Lower leg skin (tissue), 4 donors: ENCODE data around the gene SHH. TPM values are rescaled to one million over a fixed set of nuclear protein-coding genes. Genes with fewer than 3 reads are reported as not detected.

Experiments used
- DNase-seq, 2 donors: peaks; one replicate each; pipeline ENCODE4 v3.0.0-alpha.2; 2019; ENCODE audit warnings: low spot score in 2 of 2
- H3K4me3 ChIP-seq: fragments of 200-600 bp; sonication (generic); 2 replicates; pipeline ENCODE4 v1.5.1; 2017; ENCODE audit warnings: mild to moderate bottlenecking, low read depth; ENCODE audit not compliant: poor library complexity, severe bottlenecking
- POLR2A ChIP-seq, 2 donors: fragments of 450-650 bp; IDR thresholded peaks; one replicate each; pipeline ENCODE4 v1.6.1; 2016 to 2017; ENCODE audit warnings: antibody characterized with exemption in 2 of 2, mild to moderate bottlenecking in 1 of 2, moderate library complexity in 1 of 2
- WGBS, 2 donors: methylation state at CpG; one replicate each; pipeline ENCODE4 v1.1.5; 2018; 5-methylcytosine and 5-hydroxymethylcytosine counted together
- intact Hi-C: fragments of 100-400 bp; cut with DNase I; formaldehyde crosslinking; loops from one replicate; pipeline ENCODE4 v1.15.0; 2023; ENCODE audit warnings: low total_unique reads
- total RNA-seq, 4 donors: library from RNA; depleted of rRNA; stranded (reverse); fragments of >200 nt; gene quantifications; one replicate each; pipeline ENCODE4 v1.1.0, GENCODE V29; 2016
- TF ChIP-seq, protein P1 (sequence below), 3 donors: fragments of 450-650 bp; IDR thresholded peaks; one replicate each; pipeline ENCODE4 v1.5.1; 2016; ENCODE audit warnings: antibody characterized with exemption in 3 of 3, mild to moderate bottlenecking in 3 of 3, moderate library complexity in 2 of 3

Gene SHH
- total RNA-seq, 4 donors from 2014 or later: not detected

DNA sequence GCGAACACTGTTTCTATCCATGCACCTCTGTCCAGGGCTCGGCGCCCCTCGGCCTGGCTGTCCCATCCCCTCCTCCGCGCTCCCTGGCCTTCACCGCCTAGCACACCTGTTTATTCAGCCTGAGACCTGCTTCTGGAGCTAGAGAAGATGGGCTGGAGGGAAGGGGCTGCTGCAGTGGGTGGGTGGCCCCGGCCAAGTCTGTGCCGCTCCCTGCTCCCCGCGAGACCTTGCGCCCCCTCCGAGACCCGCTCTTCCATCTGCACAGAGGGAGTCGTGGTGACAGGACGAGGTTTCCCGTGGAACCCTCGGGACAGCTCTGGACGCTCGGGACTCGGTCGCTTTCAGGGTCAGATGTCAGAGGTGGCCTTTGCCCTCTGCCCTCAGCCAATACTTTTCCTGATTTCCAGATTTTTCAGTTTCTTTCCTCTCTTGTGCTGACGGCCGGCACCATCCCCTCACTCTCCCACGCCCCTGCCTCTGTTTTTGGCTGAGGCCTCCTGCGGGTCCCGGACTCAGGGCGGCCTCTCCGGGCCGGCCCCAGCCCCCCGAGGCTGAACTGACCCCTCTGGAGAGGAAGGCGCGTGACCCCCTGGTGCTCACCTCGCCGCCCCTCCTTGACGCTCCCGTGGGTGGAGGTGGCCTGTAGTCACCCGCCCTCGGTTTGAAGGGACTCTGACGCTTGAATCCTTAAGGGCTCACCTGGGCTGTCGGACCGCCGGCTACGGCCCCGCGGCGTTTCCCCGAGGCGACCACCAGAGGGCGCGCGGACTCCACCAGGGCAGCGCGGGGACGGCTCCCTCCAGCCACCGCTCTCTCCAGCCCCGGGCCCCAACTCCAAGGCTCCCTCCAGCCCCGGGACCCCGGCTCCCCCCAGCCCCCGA lies 15.6 kb downstream of the SHH start:
- TF ChIP-seq POLR2A (IDR thresholded peaks at IDR 0.05): no peak
- TF ChIP-seq, protein P1, sequence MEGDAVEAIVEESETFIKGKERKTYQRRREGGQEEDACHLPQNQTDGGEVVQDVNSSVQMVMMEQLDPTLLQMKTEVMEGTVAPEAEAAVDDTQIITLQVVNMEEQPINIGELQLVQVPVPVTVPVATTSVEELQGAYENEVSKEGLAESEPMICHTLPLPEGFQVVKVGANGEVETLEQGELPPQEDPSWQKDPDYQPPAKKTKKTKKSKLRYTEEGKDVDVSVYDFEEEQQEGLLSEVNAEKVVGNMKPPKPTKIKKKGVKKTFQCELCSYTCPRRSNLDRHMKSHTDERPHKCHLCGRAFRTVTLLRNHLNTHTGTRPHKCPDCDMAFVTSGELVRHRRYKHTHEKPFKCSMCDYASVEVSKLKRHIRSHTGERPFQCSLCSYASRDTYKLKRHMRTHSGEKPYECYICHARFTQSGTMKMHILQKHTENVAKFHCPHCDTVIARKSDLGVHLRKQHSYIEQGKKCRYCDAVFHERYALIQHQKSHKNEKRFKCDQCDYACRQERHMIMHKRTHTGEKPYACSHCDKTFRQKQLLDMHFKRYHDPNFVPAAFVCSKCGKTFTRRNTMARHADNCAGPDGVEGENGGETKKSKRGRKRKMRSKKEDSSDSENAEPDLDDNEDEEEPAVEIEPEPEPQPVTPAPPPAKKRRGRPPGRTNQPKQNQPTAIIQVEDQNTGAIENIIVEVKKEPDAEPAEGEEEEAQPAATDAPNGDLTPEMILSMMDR (IDR thresholded peaks at IDR 0.05): no peak
- H3K4me3 ChIP-seq: no peak overlapping the region
- 31 to 33% methylated on average over 41 to 51 of the region's 60 CpGs for WGBS, 2 donors
- no peak for DNase-seq
- intact Hi-C loops: loop anchor here (10.0 kb wide), 1 partner anchor 1028 kb away; no protein-coding TSS in a partner anchor

DNA sequence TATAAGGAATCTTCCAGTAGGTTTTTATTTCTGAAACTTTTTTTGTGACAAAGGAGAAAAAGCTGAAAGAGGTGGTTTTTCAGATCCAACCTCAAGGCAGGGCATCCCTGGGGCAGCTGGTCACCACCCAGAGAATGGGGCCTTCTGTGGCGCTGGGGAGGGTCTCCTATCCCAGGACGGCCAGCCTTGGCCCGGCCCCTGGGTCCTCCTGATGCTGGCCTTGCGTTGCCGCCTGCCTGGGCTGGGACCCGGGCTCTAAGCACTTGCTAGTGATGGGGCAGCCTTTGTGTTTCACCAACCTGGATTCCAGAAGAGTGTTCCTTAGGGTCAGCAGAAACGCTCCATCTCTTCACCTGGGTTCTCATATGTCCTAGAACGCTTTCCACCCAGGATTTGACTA lies 16.3 kb downstream of the SHH start:
- TF ChIP-seq, protein P1 (IDR thresholded peaks at IDR 0.05): no peak
- no peak for TF ChIP-seq POLR2A (IDR thresholded peaks at IDR 0.05)
- no peak for DNase-seq
- intact Hi-C loops: loop anchor here (10.0 kb wide), 1 partner anchor 1029 kb away; no protein-coding TSS in a partner anchor
- no peak overlapping the region for H3K4me3 ChIP-seq
- WGBS, 2 donors: 77 to 83% methylated on average over 8 of the region's 8 CpGs

DNA sequence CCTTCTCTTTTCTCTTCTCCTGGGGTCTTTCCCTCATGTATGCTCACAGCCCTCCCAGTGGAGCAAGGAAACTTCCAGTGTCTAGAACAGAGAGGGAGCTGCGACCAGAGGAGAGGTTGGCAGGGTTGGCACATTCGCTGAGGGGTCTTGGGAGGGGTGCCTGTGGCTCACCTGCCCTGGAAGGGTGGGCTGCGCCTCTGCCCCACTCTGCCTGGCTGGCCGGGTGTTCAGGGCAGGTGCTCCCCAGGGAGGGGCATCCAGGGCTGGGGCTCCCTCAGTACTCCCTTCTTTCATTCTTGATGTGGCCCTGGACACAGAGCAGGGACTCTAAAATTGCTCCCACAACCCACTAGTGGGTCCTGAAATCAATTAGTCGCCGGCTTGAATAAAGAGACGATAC lies 16.9 kb downstream of the SHH start:
- TF ChIP-seq, protein P1 (IDR thresholded peaks at IDR 0.05): no peak
- TF ChIP-seq POLR2A (IDR thresholded peaks at IDR 0.05): no peak
- WGBS, 2 donors: 80 to 89% methylated on average over 7 of the region's 7 CpGs
- intact Hi-C loops: loop anchor here (10.0 kb wide), 1 partner anchor 1029 kb away; no protein-coding TSS in a partner anchor
- H3K4me3 ChIP-seq: no peak overlapping the region
- no peak for DNase-seq

DNA sequence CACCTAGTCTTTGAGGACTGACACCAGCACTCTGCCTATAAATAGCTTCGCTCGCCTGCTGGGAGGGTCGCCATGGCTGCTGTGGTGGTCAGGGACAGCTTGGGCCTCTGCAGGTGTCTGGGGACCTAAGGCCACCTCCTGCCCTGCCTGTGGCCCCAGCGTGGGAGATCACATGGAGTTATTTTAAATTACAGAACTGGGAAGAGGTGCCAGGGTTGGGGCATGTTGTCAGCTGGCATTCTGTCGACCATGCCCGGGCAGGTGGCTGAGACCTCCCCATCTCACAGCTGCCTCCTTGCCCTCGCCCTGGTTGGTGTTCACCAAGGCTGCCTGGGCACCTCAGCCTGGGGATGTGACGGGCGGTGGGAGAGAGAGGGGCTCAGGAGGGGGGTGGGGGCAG lies 18.1 kb downstream of the SHH start:
- 61 to 79% methylated on average over 9 of the region's 9 CpGs for WGBS, 2 donors
- DNase-seq: no peak
- no peak for TF ChIP-seq POLR2A (IDR thresholded peaks at IDR 0.05)
- TF ChIP-seq, protein P1 (IDR thresholded peaks at IDR 0.05): no peak
- intact Hi-C loops: loop anchor here (10.0 kb wide), 1 partner anchor 1031 kb away; no protein-coding TSS in a partner anchor
- no peak overlapping the region for H3K4me3 ChIP-seq

DNA sequence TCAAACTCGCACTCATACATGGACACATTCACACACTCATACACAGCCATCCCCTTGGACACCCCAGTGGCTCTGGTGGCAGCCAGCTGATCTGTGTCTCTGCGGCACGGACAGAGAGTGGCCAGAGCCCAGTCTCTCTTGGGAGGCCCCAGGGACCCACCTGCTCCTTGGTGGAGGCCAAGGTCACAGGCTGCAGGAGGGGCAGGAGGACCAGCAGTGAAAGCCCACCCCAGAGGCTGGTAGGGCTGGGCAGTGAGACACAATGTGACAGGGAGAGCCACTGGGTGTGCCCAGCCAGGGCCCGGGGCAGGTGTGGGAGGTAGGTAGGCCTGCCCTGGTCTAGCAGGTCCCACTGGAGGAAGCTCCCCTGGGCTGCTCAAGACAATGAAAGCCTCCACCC lies 18.5 kb downstream of the SHH start:
- 81 to 83% methylated on average over 4 of the region's 4 CpGs for WGBS, 2 donors
- DNase-seq: no peak
- TF ChIP-seq, protein P1 (IDR thresholded peaks at IDR 0.05): no peak
- no peak for TF ChIP-seq POLR2A (IDR thresholded peaks at IDR 0.05)
- no peak overlapping the region for H3K4me3 ChIP-seq
- intact Hi-C loops: loop anchor here (10.0 kb wide), 1 partner anchor 1031 kb away; no protein-coding TSS in a partner anchor
